GM18499 (cell line): ENCODE data around the gene MATCAP1.

Source experiments
- ATAC-seq: cut with Tn5 transposase; IDR thresholded peaks from one replicate; pipeline ENCODE4 v1.9.1; 2021; ENCODE audit warnings: moderate number of reproducible peaks; ENCODE audit not compliant: insufficient read depth, unreplicated experiment

The MATCAP1 gene

DNA sequence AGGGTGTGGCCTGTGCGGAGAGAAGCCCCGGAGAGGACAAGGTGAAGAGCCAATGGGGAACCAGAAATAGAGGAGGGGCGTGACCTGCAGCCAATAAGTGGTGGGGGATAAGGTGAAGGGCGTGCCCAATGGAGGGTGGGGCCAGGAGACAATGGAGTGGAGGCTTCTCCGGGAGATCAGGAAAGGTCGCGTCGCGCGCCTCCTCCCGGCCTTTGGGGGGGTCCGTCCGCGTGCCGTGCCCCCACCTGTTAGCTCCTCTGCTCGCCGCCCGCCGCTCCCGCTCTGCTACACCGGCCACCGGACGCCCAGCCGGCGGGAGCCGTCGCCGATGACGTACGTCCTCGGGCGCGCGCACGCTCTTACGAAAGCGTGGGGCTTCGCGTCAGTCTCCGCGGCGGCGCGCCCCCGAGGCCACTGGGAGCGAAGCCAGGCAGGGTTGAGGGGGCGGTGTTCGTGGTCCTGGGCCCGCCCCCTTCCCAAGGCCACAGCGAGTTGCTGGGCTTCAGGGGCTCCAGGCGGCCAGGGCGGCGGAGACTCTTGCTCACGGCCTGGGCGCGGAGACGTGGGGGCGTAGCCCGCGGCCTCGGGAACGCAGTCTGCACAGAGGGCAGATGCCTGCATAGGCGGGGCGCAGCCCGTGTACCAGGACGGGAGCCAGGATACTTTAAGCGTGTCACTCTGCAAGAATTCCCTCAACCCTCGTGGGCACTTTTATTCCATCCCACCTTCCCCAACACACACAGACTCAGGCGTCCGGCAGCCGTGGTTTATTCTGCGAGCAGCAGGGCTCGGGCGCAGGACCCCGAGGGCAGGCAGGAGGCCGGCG is at the start of gene MATCAP1:
Gene MATCAP1, minus strand, starts transcription at position 337 of the 826 bp plus-strand sequence. CDS start 3,353 bp downstream, outside the sequence.
- ATAC-seq, result peak; percentile 84

DNA sequence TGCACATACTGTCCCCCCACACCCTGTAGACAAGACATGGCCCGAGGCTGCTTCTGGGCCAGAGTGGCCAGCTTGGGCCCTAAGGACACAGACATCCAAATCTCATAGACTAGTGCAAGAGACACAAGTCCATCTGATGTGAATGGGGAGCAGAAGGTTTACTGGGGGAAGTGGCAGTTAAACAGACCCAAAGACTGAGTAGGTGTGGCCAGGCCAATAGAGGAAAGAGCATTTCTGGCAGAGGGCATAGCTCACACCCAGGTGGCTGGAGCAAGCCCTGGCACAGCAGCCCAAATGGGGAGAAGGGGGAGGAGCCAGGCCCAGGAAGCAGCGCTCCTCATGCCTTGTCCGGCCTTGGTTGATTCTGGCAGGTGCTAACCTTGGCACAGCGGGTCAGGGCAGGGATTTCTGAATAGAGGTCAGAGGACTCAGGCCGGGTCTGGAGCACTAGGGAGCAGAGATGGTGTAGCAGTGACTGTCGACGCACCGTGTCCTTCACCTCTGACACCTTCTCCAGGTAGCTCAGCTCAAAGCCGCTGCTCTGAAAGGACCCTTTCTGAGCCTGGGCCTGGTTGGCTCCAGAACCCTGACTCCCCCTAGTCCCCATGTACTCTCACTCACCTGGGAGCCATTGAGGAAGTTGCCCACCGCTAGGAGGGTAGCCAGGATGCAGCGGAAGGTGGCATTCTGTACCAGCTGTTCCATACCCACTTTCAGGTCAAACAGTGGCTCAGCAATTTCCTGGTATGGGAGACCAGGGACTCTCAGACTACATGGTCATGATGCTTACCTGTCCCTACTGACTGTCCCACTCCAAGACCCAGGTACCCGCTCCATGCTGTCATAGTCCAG is 47.3 kb upstream of the MATCAP1 start:
- no peak for ATAC-seq

GRCh38 chr16:67229906-67230808 is 46.4 kb upstream of the MATCAP1 start:
- ATAC-seq, result no peak

DNA sequence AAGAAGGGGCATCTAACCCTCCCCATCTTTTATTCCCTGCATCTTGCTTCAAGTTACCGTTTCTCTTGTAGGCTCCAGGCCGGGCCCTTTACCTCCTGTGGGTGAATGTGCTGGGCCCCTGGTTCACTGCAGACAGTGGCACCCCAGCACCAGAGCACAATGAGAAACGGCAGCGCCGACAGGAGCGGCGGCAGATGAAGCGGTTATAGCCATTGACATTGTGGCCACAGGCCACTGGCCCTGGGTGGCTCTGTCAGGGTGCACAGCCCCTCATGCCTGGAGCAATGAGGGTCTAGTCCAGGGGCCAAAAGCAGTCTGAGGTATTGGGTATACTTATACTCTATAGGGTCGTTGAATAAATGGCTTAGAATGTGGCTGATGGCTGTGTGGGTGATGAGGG is 45.1 kb upstream of the MATCAP1 start:
- no peak for ATAC-seq

- ATAC-seq, result no peak
Observed at GRCh38 chr16:67228034-67228785, 44.4 kb upstream of the MATCAP1 start.

DNA sequence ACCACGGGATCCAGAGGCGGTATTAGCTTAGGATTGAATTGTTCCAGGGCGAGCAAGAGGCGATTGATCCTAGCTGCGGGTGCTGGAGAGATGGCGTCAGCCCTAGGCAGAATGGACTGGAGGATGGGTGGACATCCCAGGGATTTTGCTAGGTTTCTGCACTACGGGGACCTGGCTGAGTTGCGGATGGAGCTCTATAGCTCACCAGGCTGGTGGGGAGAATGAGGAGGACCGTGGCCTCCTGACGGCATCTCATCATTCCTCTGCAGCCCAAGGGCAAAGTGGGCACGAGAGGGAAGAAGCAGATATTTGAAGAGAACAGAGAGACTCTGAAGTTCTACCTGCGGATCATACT is 43.8 kb upstream of the MATCAP1 start:
- no peak for ATAC-seq

DNA sequence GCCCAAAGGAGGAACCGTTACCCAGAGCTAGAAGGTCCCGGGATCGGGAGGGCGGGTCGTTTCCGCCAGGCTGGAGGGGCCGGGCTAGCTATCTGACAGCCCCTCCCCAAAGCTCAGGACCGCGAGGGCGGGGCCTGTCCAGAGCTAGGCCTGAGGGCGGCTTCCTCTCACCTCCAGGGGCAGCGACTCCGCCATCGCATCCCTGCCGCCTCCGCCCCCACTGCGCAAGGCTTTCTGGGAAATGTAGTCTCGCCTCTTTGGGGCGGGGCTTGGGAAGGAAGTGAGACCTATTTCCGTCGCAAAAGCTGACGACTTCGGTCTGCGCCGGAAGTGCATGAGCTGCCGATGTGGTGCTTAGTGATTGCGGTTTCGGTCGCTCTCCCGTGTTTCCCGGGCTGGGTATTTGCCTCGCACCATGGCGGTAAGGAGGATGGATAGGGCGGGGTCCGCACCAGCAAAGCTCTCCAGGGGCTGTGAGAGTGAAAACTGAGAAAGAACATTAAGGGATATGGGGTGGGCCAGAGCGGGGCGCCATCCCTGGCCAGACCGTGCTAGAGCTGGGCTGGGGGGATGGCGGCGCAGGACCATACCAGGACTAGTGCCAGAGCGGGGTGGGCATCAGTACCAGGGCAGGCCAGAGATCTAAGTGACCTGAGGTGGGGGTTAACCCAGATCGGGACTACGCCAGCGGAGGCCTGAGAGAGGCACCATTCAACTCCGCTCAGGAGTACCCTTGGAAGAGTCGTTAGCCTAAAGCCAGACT is 43.2 kb upstream of the MATCAP1 start, which contains the start of gene TMEM208:
Gene TMEM208, plus strand, starts transcription at position 327 of the 763 bp plus-strand sequence. Its CDS starts 89 bp downstream, at position 416.
- peak; percentile 82 for ATAC-seq

GRCh38 chr16:67226295-67226803 is 42.6 kb upstream of the MATCAP1 start:
- ATAC-seq, result no peak

DNA sequence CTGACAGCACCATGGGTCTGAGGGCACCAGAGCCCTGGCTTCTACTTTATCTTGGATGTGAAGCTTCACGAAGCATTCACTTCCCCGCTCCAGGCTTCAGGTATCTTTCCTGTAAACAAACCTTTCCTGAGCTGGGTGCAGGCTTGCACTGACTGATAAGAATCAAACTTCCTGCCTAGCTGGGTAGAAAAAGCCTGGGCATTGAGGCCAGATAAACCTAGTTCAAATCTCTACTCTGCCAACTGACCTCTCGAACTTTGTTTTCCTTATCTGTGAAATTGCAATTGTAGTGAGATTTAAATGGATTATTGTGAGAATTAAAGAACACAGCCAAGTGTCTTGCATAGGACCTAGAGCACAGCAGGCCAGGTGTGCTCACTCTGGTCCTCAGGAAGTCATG is 40.2 kb upstream of the MATCAP1 start:
- ATAC-seq, result no peak

- no peak for ATAC-seq
Observed at GRCh38 chr16:67216612-67217490, 33.1 kb upstream of the MATCAP1 start.

DNA sequence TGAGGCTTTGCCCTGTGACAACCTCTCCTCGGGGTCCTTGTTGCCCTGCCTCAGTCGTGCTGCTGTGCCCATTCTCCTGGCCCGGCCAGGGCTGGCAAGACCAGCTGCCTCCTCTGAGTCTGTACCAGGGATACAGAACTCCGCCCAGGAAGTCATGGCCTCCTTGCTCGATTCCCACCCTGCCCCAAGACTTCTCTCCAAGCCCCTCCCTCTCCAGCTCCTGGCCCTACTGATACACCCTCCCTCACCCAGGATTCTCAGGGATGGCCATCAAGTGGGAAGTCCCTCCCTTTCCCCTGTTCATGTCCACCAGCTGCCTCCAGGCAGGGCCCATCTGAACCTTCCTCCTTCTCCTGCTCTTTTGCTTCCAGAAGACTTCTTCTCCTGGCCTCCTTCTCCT is 31.9 kb upstream of the MATCAP1 start:
- ATAC-seq, result no peak

GRCh38 chr16:67213197-67214019 is 29.6 kb upstream of the MATCAP1 start:
- ATAC-seq, result no peak

DNA sequence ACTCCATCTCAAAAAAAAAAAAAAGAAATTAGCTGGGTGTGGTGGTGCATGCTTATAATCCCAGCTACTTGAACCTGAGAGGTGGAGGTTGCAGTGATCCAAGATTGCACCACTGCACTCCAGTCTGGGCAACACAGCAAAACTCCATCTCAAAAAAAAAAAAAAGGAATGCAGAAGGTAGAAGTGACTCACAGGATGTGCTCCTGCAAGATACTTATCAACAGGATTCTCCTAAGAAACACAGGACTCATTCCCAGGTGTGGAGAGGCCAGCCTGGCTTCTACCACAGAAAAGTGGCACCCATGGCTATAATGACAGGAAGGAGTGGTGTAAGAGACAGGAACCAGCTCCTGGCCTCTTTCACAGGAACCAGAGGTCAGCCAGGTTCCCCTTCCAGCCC is 29.0 kb upstream of the MATCAP1 start:
- ATAC-seq, result no peak

DNA sequence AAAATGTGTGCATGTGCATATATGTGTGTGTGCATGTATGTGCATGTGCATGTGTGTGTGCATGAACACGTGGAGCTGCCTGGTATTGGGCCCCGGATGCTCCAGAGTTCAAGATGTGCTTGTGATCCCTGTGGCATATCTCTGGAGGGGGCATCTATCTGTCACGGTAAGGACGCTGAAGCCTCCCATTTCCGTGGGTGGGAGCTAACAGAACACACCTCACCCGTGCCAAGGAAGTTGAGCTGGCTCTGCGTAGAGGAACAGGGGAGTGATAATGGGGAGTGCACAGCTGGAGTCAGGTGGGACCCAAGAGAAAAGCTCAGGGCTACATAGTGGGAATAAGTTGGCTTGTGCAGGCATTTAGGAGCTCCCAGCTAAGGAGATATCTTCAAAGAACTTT is 27.9 kb upstream of the MATCAP1 start:
- no peak for ATAC-seq

- ATAC-seq, result no peak
Observed at GRCh38 chr16:67210069-67210937, 26.5 kb upstream of the MATCAP1 start.

GRCh38 chr16:67209565-67209964 is 25.8 kb upstream of the MATCAP1 start:
- ATAC-seq, result no peak
